HG02981 (cell line): ENCODE results near the gene F2RL3.
"Not testable (repeated sequence)": the region's sequence is repeated elsewhere in the genome, so short reads cannot be mapped to it uniquely, and the experiment has no call there.

Experiments used
- ATAC-seq: cut with Tn5 transposase; IDR thresholded peaks from one replicate; pipeline ENCODE4 v1.9.1; 2021; ENCODE audit warnings: mild to moderate bottlenecking, moderate library complexity; ENCODE audit not compliant: unreplicated experiment

F2RL3 gene

DNA sequence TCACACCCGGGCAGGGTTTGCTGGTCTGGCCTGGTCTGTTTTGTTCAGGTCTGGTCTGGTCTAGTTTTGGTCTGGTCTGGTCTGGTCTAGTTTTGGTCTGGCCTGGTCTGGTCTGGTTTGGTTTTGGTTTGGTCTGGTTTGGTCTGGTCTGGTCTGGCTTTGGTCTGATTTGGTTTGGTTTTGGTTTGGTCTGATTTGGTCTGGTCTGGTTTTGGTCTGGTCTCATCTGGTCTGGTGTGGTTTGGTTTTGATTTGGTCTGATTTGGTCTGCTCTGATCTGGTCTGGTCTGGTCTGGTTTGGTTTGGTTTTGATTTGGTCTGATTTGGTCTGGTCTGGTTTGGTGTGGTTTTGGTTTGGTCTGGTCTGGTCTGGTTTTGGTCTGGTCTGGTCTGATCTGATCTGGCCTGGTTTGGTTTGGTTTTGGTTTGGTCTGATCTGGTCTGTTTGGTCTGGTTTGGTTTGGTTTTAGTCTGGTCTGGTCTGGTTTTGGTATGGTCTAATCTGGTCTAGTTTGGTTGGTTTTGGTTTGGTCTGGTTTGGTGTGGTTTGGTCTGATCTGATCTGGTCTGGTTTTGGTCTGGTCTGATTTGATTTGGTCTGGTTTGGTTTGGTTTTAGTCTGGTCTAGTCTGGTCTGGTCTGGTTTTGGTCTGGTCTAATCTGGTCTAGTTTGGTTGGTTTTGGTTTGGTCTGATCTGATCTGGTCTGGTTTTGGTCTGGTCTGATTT lies 14.4 kb upstream of the F2RL3 start:
- no peak for ATAC-seq

- not testable (repeated sequence) for ATAC-seq
These were observed 13.9 kb upstream of the F2RL3 start for GRCh38 chr19:16874978-16875299.

DNA sequence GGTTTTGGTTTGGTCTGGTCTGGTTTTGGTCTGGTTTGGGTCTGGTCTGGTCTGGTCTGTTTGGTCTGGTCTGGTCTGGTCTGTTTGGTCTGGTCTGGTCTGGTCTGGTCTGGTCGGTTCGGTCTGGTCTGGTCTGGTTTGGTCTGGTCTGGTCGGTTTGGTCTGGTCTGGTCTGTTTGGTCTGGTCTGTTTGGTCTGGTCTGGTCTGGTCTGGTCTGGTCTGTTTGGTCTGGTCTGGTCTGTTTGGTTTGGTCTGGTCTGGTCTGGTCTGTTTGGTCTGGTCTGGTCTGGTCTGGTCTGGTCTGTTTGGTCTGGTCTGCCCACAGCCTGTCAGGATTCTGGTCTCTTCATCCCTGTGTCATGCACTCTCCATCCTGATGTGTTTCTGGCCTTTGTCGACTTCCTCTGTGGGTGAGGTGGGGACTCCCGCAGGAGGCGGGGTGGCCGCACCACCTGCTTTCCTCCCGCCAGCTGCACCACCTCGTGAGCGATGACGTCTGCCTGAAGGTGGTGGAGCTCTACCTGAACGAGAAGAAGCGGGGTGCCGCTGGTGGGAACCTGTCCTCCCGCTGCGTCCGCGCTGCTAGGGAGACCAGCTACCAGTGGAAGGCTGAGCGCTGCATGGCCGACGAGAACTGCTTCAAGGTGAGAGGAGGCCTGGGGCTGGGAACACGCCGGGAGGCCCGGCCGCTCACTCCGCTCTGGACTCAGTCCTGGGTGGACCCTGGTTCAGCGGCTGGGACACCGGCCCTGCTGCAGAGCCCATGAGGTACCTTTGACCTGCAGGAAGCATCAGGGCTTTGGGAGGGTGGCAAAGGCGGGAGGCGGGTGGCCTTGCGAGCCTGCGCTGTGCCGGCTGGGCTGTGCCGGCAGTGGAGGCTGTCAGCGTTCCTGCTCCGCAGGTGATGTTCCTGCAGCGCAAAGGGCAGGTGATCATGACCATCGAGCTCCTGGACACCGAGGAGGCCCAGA lies 12.9 kb upstream of the F2RL3 start:
- no peak for ATAC-seq

DNA sequence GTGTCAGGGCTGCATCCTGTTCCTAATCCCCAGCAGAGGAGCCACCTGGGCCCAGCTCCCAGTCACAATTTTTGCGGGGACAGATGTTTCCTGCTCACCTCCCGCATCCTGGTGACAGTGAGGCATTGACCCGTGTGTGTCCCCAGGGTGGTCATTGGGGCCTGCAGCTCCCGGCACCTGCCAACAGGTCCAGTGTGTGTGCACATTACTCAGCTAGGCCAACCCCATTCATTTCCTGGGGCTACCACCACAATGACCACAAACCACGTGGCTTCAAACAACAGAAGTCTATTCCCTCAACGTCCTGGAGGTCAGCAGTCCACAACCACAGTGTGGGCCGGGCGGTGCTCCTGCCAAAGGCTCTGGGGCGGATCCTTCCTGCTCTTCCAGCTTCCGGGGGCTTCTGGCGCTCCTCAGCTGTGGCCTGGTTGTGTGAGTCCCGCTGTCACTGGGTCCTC lies 11.9 kb upstream of the F2RL3 start:
- no peak for ATAC-seq

DNA sequence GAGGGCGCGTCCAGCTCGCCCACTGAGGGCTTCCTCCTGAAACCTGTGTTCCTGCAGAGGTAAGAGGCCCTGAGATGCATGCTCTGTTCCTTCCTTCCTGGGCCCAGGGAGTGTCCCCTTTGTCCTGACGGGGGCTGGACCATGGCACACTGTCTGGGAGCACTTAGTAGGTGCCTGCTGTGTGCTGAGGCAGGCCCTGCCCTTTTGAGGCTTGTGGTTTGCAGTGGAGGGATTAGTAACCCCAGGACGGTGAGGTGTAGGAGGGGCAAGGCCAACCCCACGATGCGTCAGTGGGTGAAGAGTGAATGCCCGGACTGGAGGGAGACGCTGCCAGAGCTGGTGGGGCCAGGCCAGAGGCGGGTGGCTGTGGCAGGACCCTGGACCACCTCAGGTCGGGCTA lies 11.2 kb upstream of the F2RL3 start:
- ATAC-seq, result no peak

- no peak for ATAC-seq
These were observed 10.4 kb upstream of the F2RL3 start for GRCh38 chr19:16878181-16878965.

GRCh38 chr19:16880884-16881554 lies 7.8 kb upstream of the F2RL3 start:
- ATAC-seq, result no peak

DNA sequence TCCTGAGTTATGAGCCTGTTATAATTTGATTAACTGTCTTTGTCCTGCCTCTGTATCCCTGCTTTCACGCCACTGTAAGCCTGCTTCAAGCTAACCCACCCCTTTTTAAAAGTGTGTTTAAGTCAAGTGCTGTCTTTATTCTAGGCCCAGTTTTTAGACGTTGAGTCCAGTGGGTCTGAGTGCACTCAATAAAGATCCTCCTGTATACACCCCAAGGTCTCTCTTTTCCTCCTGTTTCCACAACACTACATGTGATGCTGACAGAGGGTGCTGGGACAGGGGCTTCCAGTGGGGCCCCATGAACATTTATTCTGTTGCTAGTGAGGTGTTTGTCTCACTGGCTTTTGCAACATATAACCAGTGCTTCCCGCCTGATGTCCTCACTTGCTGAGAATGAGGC lies 6.7 kb upstream of the F2RL3 start:
- no peak for ATAC-seq

DNA sequence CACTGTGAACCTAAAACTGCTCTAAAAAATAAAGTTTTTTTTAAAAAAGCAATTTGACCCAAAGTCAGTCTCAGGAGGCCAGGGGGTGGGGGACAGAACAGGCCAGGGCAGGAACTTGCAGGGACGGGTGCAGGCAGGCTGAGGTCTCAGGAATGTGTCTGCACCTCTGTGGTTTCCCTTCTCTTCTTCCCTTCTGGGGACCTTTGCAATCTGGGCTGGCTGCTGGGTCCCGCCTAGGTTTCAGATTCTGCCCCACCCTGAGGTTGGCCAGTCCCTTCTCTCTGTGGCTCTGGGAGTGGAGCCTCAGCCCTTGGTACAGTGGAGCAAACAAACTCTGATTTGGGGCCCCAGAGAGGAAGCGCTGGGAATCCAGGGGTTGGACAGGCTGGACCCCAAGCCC lies 5.3 kb upstream of the F2RL3 start:
- ATAC-seq, result no peak

GRCh38 chr19:16885166-16885565 lies 3.6 kb upstream of the F2RL3 start:
- ATAC-seq, result no peak

- ATAC-seq, result no peak
These were observed 2.4 kb upstream of the F2RL3 start for GRCh38 chr19:16886305-16886880.

- no peak for ATAC-seq
These were observed 1.2 kb upstream of the F2RL3 start for GRCh38 chr19:16887353-16888265.

- no peak for ATAC-seq
These were observed 625 bp downstream of the F2RL3 start for GRCh38 chr19:16889366-16889882.

GRCh38 chr19:16889883-16890460 lies 1.2 kb downstream of the F2RL3 start:
- ATAC-seq, result no peak

- ATAC-seq, result no peak
These were observed 1.8 kb downstream of the F2RL3 start for GRCh38 chr19:16890461-16891184.

GRCh38 chr19:16891696-16892382 lies 3.0 kb downstream of the F2RL3 start:
- ATAC-seq, result no peak

GRCh38 chr19:16892436-16892835 lies 3.6 kb downstream of the F2RL3 start:
- no peak for ATAC-seq
